Heart left ventricle (tissue), 16 donors: ENCODE data around the gene RPL21. TPM values are rescaled to one million over a fixed set of nuclear protein-coding genes. Genes with fewer than 3 reads are reported as not detected.

Experiments used
- ATAC-seq, 4 donors: fragments of 200-7000 bp; cut with Tn5 transposase; one replicate each; pipeline ENCODE4 v1.9.1; 2020 to 2022; ENCODE audit warnings: moderate library complexity in 4 of 4, mild to moderate bottlenecking in 3 of 4, moderate number of reproducible peaks in 1 of 4
- DNase-seq, 5 donors: peaks; one replicate each; pipeline ENCODE4 v3.0.0-alpha.2; 2020
- H3K27ac ChIP-seq, 12 donors: fragments of 200-600 bp; sonication (generic) in 4 of 12; one replicate each; pipeline versions ENCODE4 v1.5.0 to v1.8.0; 2016 to 2022; ENCODE audit warnings: mild to moderate bottlenecking in 2 of 12
- H3K27me3 ChIP-seq, 9 donors: fragments of 200-600 bp; sonication (generic) in 2 of 9; one replicate each; pipeline versions ENCODE4 v1.5.1 to v1.8.0; 2016 to 2022; ENCODE audit warnings: mild to moderate bottlenecking in 3 of 9
- H3K36me3 ChIP-seq, 9 donors: fragments of 200-600 bp; sonication (generic) in 2 of 9; one replicate each; pipeline versions ENCODE4 v1.5.0 to v1.8.0; 2018 to 2022; ENCODE audit warnings: mild to moderate bottlenecking in 2 of 9
- H3K4me1 ChIP-seq, 12 donors: fragments of 200-600 bp; sonication (generic) in 4 of 12; one replicate each; pipeline versions ENCODE4 v1.5.0 to v1.8.0; 2016 to 2022; ENCODE audit warnings: mild to moderate bottlenecking in 3 of 12
- H3K4me3 ChIP-seq, 12 donors: fragments of 200-600 bp; sonication (generic) in 4 of 12; one replicate each; pipeline versions ENCODE4 v1.5.0 to v1.8.0; 2017 to 2022; ENCODE audit warnings: mild to moderate bottlenecking in 9 of 12, moderate library complexity in 4 of 12
- H3K9me3 ChIP-seq, 12 donors: fragments of 200-600 bp; sonication (generic) in 4 of 12; one replicate each; pipeline versions ENCODE4 v1.5.0 to v1.8.0; 2016 to 2022; ENCODE audit warnings: mild to moderate bottlenecking in 1 of 12
- POLR2A ChIP-seq, 2 donors: fragments of 450-650 bp; IDR thresholded peaks; one replicate each; pipeline ENCODE4 v1.6.1; 2017; ENCODE audit warnings: antibody characterized with exemption in 2 of 2, mild to moderate bottlenecking in 2 of 2, moderate library complexity in 2 of 2
- WGBS, 4 donors: extraction: QIAGEN DNeasy Blood & Tissue Kit in 2 of 4; methylation state at CpG; one replicate each; pipeline versions ENCODE4 v1.1.5 to v1.1.7; 2013 to 2018; 5-methylcytosine and 5-hydroxymethylcytosine counted together
- intact Hi-C, 10 donors: fragments of 100-400 bp; cut with DNase I; formaldehyde crosslinking; loops; one replicate each; pipeline versions ENCODE4 v1.11.1 to v1.14.2; 2022
- polyA plus RNA-seq, 2 donors: library from polyadenylated mRNA; stranded (reverse); fragments of 200-250 nt; gene quantifications; one replicate each; pipeline ENCODE4 v1.2.3, GENCODE V29; 2013
- total RNA-seq, 9 donors: library from RNA; depleted of rRNA in 2 of 9; stranded (reverse); fragments of >200 nt in 2 of 9; fragmentation: NEBNext Ultra II Directional in 3 of 9; extraction: Animal tissue kit (Norgen Biotek cat#: 25700) in 3 of 9; gene quantifications; one replicate each; pipeline versions ENCODE4 v1.1.0 to v1.2.4, GENCODE V29; 2016 to 2023
- TF ChIP-seq, protein P1 (sequence below), 12 donors: fragments of 200-600 bp; sonication (generic) in 4 of 12; IDR thresholded peaks; one replicate each; pipeline versions ENCODE4 v1.5.0 to v1.8.0; 2018 to 2022; ENCODE audit warnings: antibody characterized with exemption in 12 of 12, mild to moderate bottlenecking in 5 of 12
- donor health status: ischemic (EF 13 %, LVEDD 7.1; RV severe dilation, severe dysfunction).
- donor health status: healthy with polysubstance abuse.
- donor health status: DM: no; HTN: yes; CAD: no.
- donor health status: DM: no; HTN: no; CAD: no.
- donor health status: ischemic (EF 25% LVEDD 6.9; RV normal size, moderate dysfunction).
- donor health status: ischemic (EF 25% LVEDD 5.7; RV mildly dilated, moderate dysfunction).
- donor health status: healthy.
- donor health status: DM: yes; HTN: yes; CAD: no.
- donor health status: ischemic (EF 35%, LVEDD 5.7; RV mildly dilated, moderate dysfunction).
- donor health status: nonischemic (EF 11% LVEDD 7.7; RV severe dilation, severe dysfunction).
- donor health status: DM: yes; HTN: yes; CAD: no.
- donor health status: PGD.
- donor health status: ischemic (EF 29% LVEDD 5.4; RV normal size, mild dysfunction).
- donor health status: nonischemic (EF 23%, LVEDD 6.1; RV moderate dilation, normal function).

RPL21 gene
- total and polyA plus RNA-seq, 11 donors = 292 to 1,593 (median 609) TPM

DNA sequence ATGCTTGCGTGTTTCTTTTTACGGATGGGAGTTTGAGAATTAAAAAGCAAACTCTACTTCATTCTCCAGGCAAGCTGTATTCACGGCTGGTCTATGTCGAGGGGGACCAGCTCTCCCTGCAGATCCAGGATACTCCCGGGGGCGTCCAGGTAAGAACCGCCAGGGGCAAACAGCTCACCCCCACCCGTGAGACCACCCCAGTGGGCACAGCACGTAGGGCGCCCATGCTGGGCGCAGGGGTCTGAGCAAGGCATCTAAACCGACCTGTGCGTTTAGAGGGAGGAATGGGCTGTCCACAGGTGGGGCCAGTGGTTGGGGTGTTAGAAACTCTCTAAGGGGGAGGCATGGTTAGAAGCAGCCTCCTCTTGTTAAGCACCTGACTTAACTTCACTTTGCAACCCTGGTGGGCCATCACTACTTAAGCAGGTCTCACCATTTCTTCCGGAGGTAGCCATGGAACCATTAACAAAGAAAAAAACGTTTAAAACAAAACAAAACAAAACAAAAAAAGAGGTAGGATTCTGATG, 20.3 kb downstream of the RPL21 start:
- Histone ChIP-seq H3K4me1 (peaks cover 0 to 48% (median 24%) of the 10 kb centered on the region in 12 donors), H3K9me3 (no peaks in the 10 kb centered on the region), H3K27ac (peak overlapping the region; percentile 72 to 97 (median 90)), H3K36me3 (peaks cover 0 to 3% (median 0%) of the 10 kb centered on the region in 9 donors), H3K27me3 (peaks cover 0 to 9% (median 0%) of the 10 kb centered on the region in 9 donors), H3K4me3 (peak overlapping the region; percentile 49 to 96 (median 90))
- intact Hi-C loops = loop anchor here in 4 of 10 donors (2.0 to 10.0 kb wide), 5 partner anchors 21 to 284 kb away; partner anchors contain the start of genes RPL21 (in 2 of the 4) and USP12 (in 1 of the 4)
- no peak for DNase-seq
- no peak for ATAC-seq
- no peak for TF ChIP-seq POLR2A (IDR thresholded peaks at IDR 0.05)
- TF ChIP-seq, protein P1, sequence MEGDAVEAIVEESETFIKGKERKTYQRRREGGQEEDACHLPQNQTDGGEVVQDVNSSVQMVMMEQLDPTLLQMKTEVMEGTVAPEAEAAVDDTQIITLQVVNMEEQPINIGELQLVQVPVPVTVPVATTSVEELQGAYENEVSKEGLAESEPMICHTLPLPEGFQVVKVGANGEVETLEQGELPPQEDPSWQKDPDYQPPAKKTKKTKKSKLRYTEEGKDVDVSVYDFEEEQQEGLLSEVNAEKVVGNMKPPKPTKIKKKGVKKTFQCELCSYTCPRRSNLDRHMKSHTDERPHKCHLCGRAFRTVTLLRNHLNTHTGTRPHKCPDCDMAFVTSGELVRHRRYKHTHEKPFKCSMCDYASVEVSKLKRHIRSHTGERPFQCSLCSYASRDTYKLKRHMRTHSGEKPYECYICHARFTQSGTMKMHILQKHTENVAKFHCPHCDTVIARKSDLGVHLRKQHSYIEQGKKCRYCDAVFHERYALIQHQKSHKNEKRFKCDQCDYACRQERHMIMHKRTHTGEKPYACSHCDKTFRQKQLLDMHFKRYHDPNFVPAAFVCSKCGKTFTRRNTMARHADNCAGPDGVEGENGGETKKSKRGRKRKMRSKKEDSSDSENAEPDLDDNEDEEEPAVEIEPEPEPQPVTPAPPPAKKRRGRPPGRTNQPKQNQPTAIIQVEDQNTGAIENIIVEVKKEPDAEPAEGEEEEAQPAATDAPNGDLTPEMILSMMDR (IDR thresholded peaks at IDR 0.05) = no peak
- WGBS, 4 donors = 50 to 62% (median 56%) methylated on average over 12 to 15 of the region's 15 CpGs

- H3K4me3 ChIP-seq = no peak overlapping the region
- peaks cover 0 to 3% (median 0%) of the 10 kb centered on the region in 9 donors for H3K36me3 ChIP-seq
- no peak for TF ChIP-seq POLR2A (IDR thresholded peaks at IDR 0.05)
- TF ChIP-seq, protein P1 (IDR thresholded peaks at IDR 0.05) = no peak
- no peaks in the 10 kb centered on the region for H3K9me3 ChIP-seq
- DNase-seq (peak in 2 of 5 donors; percentile 41 to 53), ATAC-seq (peak in 1 of 4 donors; percentile 48)
- 47 to 51% (median 49%) methylated on average over 4 of the region's 4 CpGs for WGBS, 4 donors
- peak overlapping the region in 4 of 12 donors; percentile 3 to 42 (median 31) for H3K27ac ChIP-seq
- intact Hi-C loops = loop anchor here in 4 of 10 donors (5.0 to 10.0 kb wide), 4 partner anchors 81 to 287 kb away; partner anchors contain the start of gene USP12 (in 1 of the 4)
- peaks cover 0 to 9% (median 0%) of the 10 kb centered on the region in 9 donors for H3K27me3 ChIP-seq
- peaks cover 0 to 32% (median 19%) of the 10 kb centered on the region in 12 donors for H3K4me1 ChIP-seq
These were observed 22.5 kb downstream of the RPL21 start for GRCh38 chr13:27273658-27274425.

DNA sequence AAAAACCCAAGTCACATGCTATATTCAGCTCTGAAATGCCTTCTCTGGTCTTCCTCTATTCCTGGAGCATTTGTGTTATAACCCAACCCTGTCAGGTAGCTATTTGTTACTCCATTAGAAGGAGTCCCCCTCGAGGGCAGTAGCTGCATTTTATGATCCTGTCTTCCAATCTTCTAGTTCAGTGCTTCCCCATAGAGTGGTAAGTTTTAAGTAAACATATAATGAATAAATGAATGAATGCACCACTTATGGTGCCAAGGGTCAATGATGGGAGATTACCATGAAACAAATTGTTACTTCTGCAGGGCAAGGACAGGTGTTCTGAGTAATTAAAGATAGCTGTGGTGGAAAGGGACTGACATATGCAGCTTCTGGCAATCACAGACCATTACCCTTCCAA, 23.3 kb downstream of the RPL21 start:
- WGBS, 4 donors = 55 to 74% (median 62%) methylated on average over 1 of the region's 1 CpG

More for the DNA sequence above, 23.3 kb downstream of the RPL21 start:
- Histone ChIP-seq H3K9me3 (no peaks in the 10 kb centered on the region), H3K36me3 (peaks cover 0 to 3% (median 0%) of the 10 kb centered on the region in 9 donors), H3K4me3 (no peak overlapping the region), H3K27me3 (peaks cover 0 to 9% (median 0%) of the 10 kb centered on the region in 9 donors), H3K27ac (peak overlapping the region in 2 of 12 donors; percentile 27 to 35), H3K4me1 (peaks cover 0 to 32% (median 19%) of the 10 kb centered on the region in 12 donors)
- TF ChIP-seq, protein P1 (IDR thresholded peaks at IDR 0.05) = no peak
- no peak for TF ChIP-seq POLR2A (IDR thresholded peaks at IDR 0.05)
- intact Hi-C loops = loop anchor here in 4 of 10 donors (5.0 to 10.0 kb wide), 4 partner anchors 80 to 287 kb away; partner anchors contain the start of gene USP12 (in 1 of the 4)
- ATAC-seq (no peak), DNase-seq (no peak)
